GM19238 (cell line): ENCODE data around the gene CKS2.
"Not testable (repeated sequence)": the region's sequence is repeated elsewhere in the genome, so short reads cannot be mapped to it uniquely, and the experiment has no call there.

Source experiments
- DNase-seq: peaks from one replicate; pipeline ENCODE4 v3.0.0; 2011; ENCODE audit warnings: low spot score; ENCODE audit not compliant: insufficient read length

Gene CKS2

GRCh38 chr9:89311346-89312221, 589 bp downstream of the CKS2 start:
- DNase-seq, result no peak

GRCh38 chr9:89312222-89312571, 1.2 kb downstream of the CKS2 start:
- DNase-seq, result no peak

- DNase-seq, result no peak
Measured at GRCh38 chr9:89313842-89314241, 2.8 kb downstream of the CKS2 start.

GRCh38 chr9:89314955-89315354, 4.0 kb downstream of the CKS2 start:
- DNase-seq, result no peak

- no peak for DNase-seq
Measured at GRCh38 chr9:89315482-89315881, 4.5 kb downstream of the CKS2 start.

GRCh38 chr9:89317282-89317681, 6.3 kb downstream of the CKS2 start:
- no peak for DNase-seq

GRCh38 chr9:89318123-89319014, 7.4 kb downstream of the CKS2 start, which contains the start of gene SECISBP2:
Gene SECISBP2, plus strand, starts transcription at chr9:89318500. Its CDS starts 77 bp downstream, at chr9:89318577.
- DNase-seq, result peak; percentile 77

- DNase-seq, result no peak
Measured at GRCh38 chr9:89319015-89319905, 8.3 kb downstream of the CKS2 start.

- no peak for DNase-seq
Measured at GRCh38 chr9:89323390-89323789, 12.4 kb downstream of the CKS2 start.

GRCh38 chr9:89325733-89326132, 14.7 kb downstream of the CKS2 start:
- no peak for DNase-seq

GRCh38 chr9:89328064-89328463, 17.1 kb downstream of the CKS2 start:
- DNase-seq, result no peak

GRCh38 chr9:89329917-89330316, 18.9 kb downstream of the CKS2 start:
- no peak for DNase-seq

GRCh38 chr9:89330513-89330912, 19.5 kb downstream of the CKS2 start:
- no peak for DNase-seq

GRCh38 chr9:89339807-89340206, 28.8 kb downstream of the CKS2 start:
- no peak for DNase-seq

- DNase-seq, result no peak
Measured at GRCh38 chr9:89340332-89340731, 29.3 kb downstream of the CKS2 start.

- no peak for DNase-seq
Measured at GRCh38 chr9:89342213-89342612, 31.2 kb downstream of the CKS2 start.

- DNase-seq, result no peak
Measured at GRCh38 chr9:89342948-89343347, 32.0 kb downstream of the CKS2 start.

GRCh38 chr9:89343812-89344211, 32.8 kb downstream of the CKS2 start:
- not testable (repeated sequence) for DNase-seq

GRCh38 chr9:89345476-89345875, 34.5 kb downstream of the CKS2 start:
- no peak for DNase-seq

- DNase-seq, result no peak
Measured at GRCh38 chr9:89346696-89347095, 35.7 kb downstream of the CKS2 start.

GRCh38 chr9:89347651-89348050, 36.7 kb downstream of the CKS2 start:
- no peak for DNase-seq
